HepG2 (cell line): ENCODE data around the gene GPR39. TPM values are rescaled to one million over a fixed set of nuclear protein-coding genes. Genes with fewer than 3 reads are reported as not detected.

Source experiments
- ATAC-seq: fragments of 200-7000 bp; cut with Tn5 transposase; 3 replicates; pipeline ENCODE4 v1.9.1; 2020; ENCODE audit warnings: mild to moderate bottlenecking, moderate library complexity
- BruUV-seq: library from RNA; stranded (reverse); fragments of 400-500 nt; replicated peaks from 2 replicates; lab custom pipeline; 2021; lab: Mats Ljungman, UMichigan
- CTCF ChIA-PET: fragments of 300-600 bp; formaldehyde crosslinking; extraction: SDS; loops from one replicate; lab custom pipeline; 2021; ENCODE audit warnings: low total read pairs, inconsistent platforms, low intra/inter-chr PET ratio; lab: Yijun Ruan, JAX
- POLR2A ChIA-PET: fragments of 350-600 bp; sonication (Branson Sonifier 250); formaldehyde crosslinking; loops from one replicate; lab custom pipeline; 2020; ENCODE audit warnings: antibody characterized with exemption, inconsistent platforms; lab: Yijun Ruan, JAX
- DNase-seq: peaks from one replicate; pipeline ENCODE4 v3.0.0-alpha.2; 2015; ENCODE audit warnings: low spot score
- FAIRE-seq: peaks from 3 replicates; lab custom pipeline; 2011; peaks lifted over from hg19 to GRCh38; lab: Jason Lieb, UNC
- H2AFZ ChIP-seq: one replicate; pipeline ENCODE4 v1.6.1; 2011; ENCODE audit warnings: low read length, inconsistent platforms
- H3K27ac ChIP-seq: fragments of 300-600 bp; 3 replicates; pipeline ENCODE4 v1.8.0; 2011; ENCODE audit warnings: mixed run types, mild to moderate bottlenecking, mixed read lengths, low read length, inconsistent platforms; ENCODE audit not compliant: insufficient read depth; ENCODE audit errors: extremely low read length
- H3K27me3 ChIP-seq, 2 experiments: fragments of 200-600 bp in 1 of 2; 2 replicates in 1 of 2; 3 replicates in 1 of 2; pipeline versions ENCODE4 v1.6.0 to v1.8.0; 2011; ENCODE audit warnings: low read length in 2 of 2, mild to moderate bottlenecking in 2 of 2, moderate library complexity in 2 of 2, inconsistent platforms in 1 of 2; ENCODE audit not compliant: insufficient read depth in 2 of 2, control insufficient read depth in 1 of 2
- H3K36me3 ChIP-seq, 2 experiments: fragments of 200-600 bp in 1 of 2; replicated peaks in 1 of 2; 2 replicates in 1 of 2; 3 replicates in 1 of 2; pipeline versions ENCODE4 v1.5.1 to v1.8.0; 2011; ENCODE audit warnings: low read length in 2 of 2, inconsistent platforms in 1 of 2; ENCODE audit not compliant: insufficient read depth in 2 of 2, control insufficient read depth in 1 of 2
- H3K4me1 ChIP-seq: 2 replicates; pipeline ENCODE4 v1.5.1; 2012; ENCODE audit warnings: low read length, inconsistent platforms; ENCODE audit not compliant: insufficient read depth
- H3K4me2 ChIP-seq: 2 replicates; pipeline ENCODE4 v1.6.0; 2011; ENCODE audit warnings: low read depth, low read length, inconsistent platforms
- H3K4me3 ChIP-seq, 3 experiments: fragments of 200-600 bp in 1 of 3; sonication (generic), shearing (Covaris generic) in 1 of 3; replicated peaks in 1 of 3; 2 replicates each; pipeline ENCODE4 v1.5.1; 2011 to 2016; ENCODE audit warnings: low read length in 3 of 3, inconsistent platforms in 2 of 3, low read depth in 2 of 3, mild to moderate bottlenecking in 2 of 3, control low read depth in 1 of 3, mixed read lengths in 1 of 3; ENCODE audit not compliant: insufficient read depth in 1 of 3
- H3K79me2 ChIP-seq: one replicate; pipeline ENCODE4 v1.6.1; 2011; ENCODE audit warnings: low read length, inconsistent platforms; ENCODE audit not compliant: insufficient read depth
- H3K9ac ChIP-seq: 2 replicates; pipeline ENCODE4 v1.6.0; 2011; ENCODE audit warnings: mild to moderate bottlenecking, low read depth, low read length, inconsistent platforms; ENCODE audit not compliant: insufficient read depth
- H3K9me3 ChIP-seq: 2 replicates; pipeline ENCODE4 v1.5.1; 2012; ENCODE audit warnings: mild to moderate bottlenecking, low read length
- H4K20me1 ChIP-seq: 2 replicates; pipeline ENCODE4 v1.6.0; 2011; ENCODE audit warnings: inconsistent platforms, mild to moderate bottlenecking, low read length, moderate library complexity; ENCODE audit not compliant: insufficient read depth
- CAMTA2 ChIP-seq: sonication (generic); formaldehyde crosslinking; IDR thresholded peaks from 2 replicates; pipeline ENCODE4 v1.4.0; 2020; ENCODE audit warnings: mild to moderate bottlenecking, missing genetic modification reagents, borderline replicate concordance
- KLF13 ChIP-seq: sonication (generic); formaldehyde crosslinking; IDR thresholded peaks from 2 replicates; pipeline ENCODE4 v1.4.0; 2020; ENCODE audit warnings: mild to moderate bottlenecking, missing genetic modification reagents
- MLLT10 ChIP-seq: sonication (generic); formaldehyde crosslinking; IDR thresholded peaks from 2 replicates; pipeline ENCODE4 v1.4.0; 2020; ENCODE audit warnings: missing genetic modification reagents
- REST ChIP-seq, 2 experiments: IDR thresholded peaks; 2 replicates each; pipeline ENCODE4 v1.6.1; 2011 to 2012; ENCODE audit warnings: low read length in 2 of 2, borderline replicate concordance in 1 of 2, low read depth in 1 of 2, mild to moderate bottlenecking in 1 of 2, moderate library complexity in 1 of 2
- RNF2 ChIP-seq: fragments of 450-650 bp; conservative IDR thresholded peaks from 2 replicates; pipeline ENCODE4 v1.6.1; 2016; ENCODE audit warnings: low read depth
- TP53 ChIP-seq: sonication (generic); formaldehyde crosslinking; conservative IDR thresholded peaks from 2 replicates; pipeline ENCODE4 v1.4.0; 2020; ENCODE audit warnings: missing genetic modification reagents
- ZNF354B ChIP-seq: sonication (generic); formaldehyde crosslinking; IDR thresholded peaks from 2 replicates; pipeline ENCODE4 v1.8.0; 2022; ENCODE audit warnings: mild to moderate bottlenecking, missing genetic modification reagents
- ZNF383 ChIP-seq: sonication (generic); formaldehyde crosslinking; IDR thresholded peaks from 2 replicates; pipeline ENCODE4 v1.4.0; 2020; ENCODE audit warnings: missing genetic modification reagents, mild to moderate bottlenecking, borderline replicate concordance
- ZNF615 ChIP-seq: sonication (generic); formaldehyde crosslinking; IDR thresholded peaks from 2 replicates; pipeline ENCODE4 v1.5.0; 2020; ENCODE audit warnings: mild to moderate bottlenecking, missing genetic modification reagents, borderline replicate concordance
- WGBS: methylation state at CpG from one replicate; pipeline ENCODE4 v1.1.6; 2017; ENCODE audit warnings: low lambda C conversion rate; 5-methylcytosine and 5-hydroxymethylcytosine counted together
- in situ Hi-C: cut with HindIII; loops from 2 replicates; pipeline ENCODE4 v1.10.0; 2017; ENCODE audit warnings: low pct_unique_long_range_greater_than_20kb; ENCODE audit not compliant: extremely low pct_ligation_motif_present
- intact Hi-C: fragments of 100-400 bp; cut with micrococcal nuclease; formaldehyde crosslinking; loops from one replicate; pipeline ENCODE4 v1.10.0; 2022; ENCODE audit not compliant: unreplicated experiment
- polyA plus RNA-seq, 8 experiments: library from polyadenylated mRNA; depleted of rRNA in 3 of 8; stranded (reverse) in 7 of 8; unstranded in 1 of 8; fragments of >200 nt; fragmentation: Illumina TruSeq in 4 of 8; extraction: Trizol in 4 of 8; gene quantifications; 2 replicates each; pipeline versions ENCODE4 v1.2.1 to v1.2.3, GENCODE V29; 2011 to 2016; ENCODE audit warnings: low read depth in 4 of 8, missing spikeins in 1 of 8, mixed read lengths in 1 of 8; ENCODE audit not compliant: insufficient read depth in 1 of 8
- total RNA-seq, 5 experiments: library from RNA; depleted of rRNA; stranded (reverse); fragments of >200 nt; fragmentation: Illumina TruSeq; extraction: Trizol; gene quantifications; 2 replicates each; pipeline ENCODE4 v1.2.3, GENCODE V29; 2016; ENCODE audit warnings: low read depth in 1 of 5
- TF ChIP-seq, protein P1 (sequence below): sonication (generic); formaldehyde crosslinking; IDR thresholded peaks from 2 replicates; pipeline ENCODE4 v1.9.0; 2021; ENCODE audit warnings: missing genetic modification reagents, mild to moderate bottlenecking, borderline replicate concordance
- TF ChIP-seq, protein P2 (sequence below): sonication (generic); formaldehyde crosslinking; IDR thresholded peaks from 2 replicates; pipeline ENCODE4 v1.4.0; 2020; ENCODE audit warnings: missing genetic modification reagents, borderline replicate concordance

Gene GPR39
- total and polyA plus RNA-seq, 2 of the 13 experiments (the other 11 are each of a cell fraction or from before 2014, with no cell fraction given): 0.16 to 0.62 TPM

DNA sequence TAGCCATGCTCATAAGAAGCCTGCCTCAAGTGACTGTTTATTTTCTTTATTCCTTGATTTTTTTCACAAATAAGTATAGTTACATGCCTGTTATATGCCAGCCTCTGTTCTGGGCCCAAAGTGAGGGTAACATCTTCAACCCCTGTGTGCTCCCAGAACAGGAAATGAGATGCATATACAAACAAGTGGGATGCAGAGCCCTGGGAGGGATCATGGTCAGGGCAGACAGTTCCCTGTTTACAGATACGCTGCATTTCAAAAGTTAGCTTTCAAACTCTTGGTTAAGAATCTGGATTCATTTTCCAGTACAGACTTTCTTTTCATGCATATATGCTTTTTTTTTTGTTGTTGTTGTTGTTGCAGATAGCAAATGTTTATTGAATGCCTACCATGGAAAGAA, 24.4 kb downstream of the GPR39 start:
- H3K4me1 ChIP-seq: peaks cover 33% of the 10 kb centered on the region
- H3K9ac ChIP-seq: no peak overlapping the region
- no peaks in the 10 kb centered on the region for H3K27me3 ChIP-seq
- in situ Hi-C loops: no loop called here
- no peak for FAIRE-seq
- no peak for TF ChIP-seq KLF13 (CRISPR knock-in tag)
- 68% methylated on average over 1 of the region's 1 CpG for WGBS
- CTCF ChIA-PET: no interaction called here
- BruUV-seq: no TSS peak
- no peak overlapping the region for H3K27ac ChIP-seq
- H3K36me3 ChIP-seq: no peaks in the 10 kb centered on the region
- no peak overlapping the region for H3K4me2 ChIP-seq
- H3K4me3 ChIP-seq: no peak overlapping the region
- no peaks in the 10 kb centered on the region for H4K20me1 ChIP-seq
- H3K9me3 ChIP-seq: no peaks in the 10 kb centered on the region
- no peak for ATAC-seq
- POLR2A ChIA-PET: no interaction called here
- H2AFZ ChIP-seq: no peak overlapping the region
- no peaks in the 10 kb centered on the region for H3K79me2 ChIP-seq
- no peak for DNase-seq
- intact Hi-C loops: loop anchor here (2.0 kb wide), 1 partner anchor 24 kb away; the partner anchor contains the start of gene GPR39

- ChIA-PET CTCF (no interaction called here), POLR2A (no interaction called here)
- H3K4me2 ChIP-seq: no peak overlapping the region
- BruUV-seq: no TSS peak
- no peak overlapping the region for H3K4me3 ChIP-seq
- no peak overlapping the region for H3K27ac ChIP-seq
- H3K9ac ChIP-seq: no peak overlapping the region
- no peak for DNase-seq
- no peaks in the 10 kb centered on the region for H3K27me3 ChIP-seq
- FAIRE-seq: no peak
- intact Hi-C loops (no loop called here), in situ Hi-C loops (no loop called here)
- 44% methylated on average over 7 of the region's 7 CpGs for WGBS
- H3K4me1 ChIP-seq: peaks cover 30% of the 10 kb centered on the region
- no peaks in the 10 kb centered on the region for H3K36me3 ChIP-seq
- no peaks in the 10 kb centered on the region for H3K79me2 ChIP-seq
- no peak for TF ChIP-seq TP53 (CRISPR knock-in tag)
- TF ChIP-seq, protein P1, sequence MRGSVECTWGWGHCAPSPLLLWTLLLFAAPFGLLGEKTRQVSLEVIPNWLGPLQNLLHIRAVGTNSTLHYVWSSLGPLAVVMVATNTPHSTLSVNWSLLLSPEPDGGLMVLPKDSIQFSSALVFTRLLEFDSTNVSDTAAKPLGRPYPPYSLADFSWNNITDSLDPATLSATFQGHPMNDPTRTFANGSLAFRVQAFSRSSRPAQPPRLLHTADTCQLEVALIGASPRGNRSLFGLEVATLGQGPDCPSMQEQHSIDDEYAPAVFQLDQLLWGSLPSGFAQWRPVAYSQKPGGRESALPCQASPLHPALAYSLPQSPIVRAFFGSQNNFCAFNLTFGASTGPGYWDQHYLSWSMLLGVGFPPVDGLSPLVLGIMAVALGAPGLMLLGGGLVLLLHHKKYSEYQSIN (CRISPR knock-in tag): no peak
- TF ChIP-seq, protein P2, sequence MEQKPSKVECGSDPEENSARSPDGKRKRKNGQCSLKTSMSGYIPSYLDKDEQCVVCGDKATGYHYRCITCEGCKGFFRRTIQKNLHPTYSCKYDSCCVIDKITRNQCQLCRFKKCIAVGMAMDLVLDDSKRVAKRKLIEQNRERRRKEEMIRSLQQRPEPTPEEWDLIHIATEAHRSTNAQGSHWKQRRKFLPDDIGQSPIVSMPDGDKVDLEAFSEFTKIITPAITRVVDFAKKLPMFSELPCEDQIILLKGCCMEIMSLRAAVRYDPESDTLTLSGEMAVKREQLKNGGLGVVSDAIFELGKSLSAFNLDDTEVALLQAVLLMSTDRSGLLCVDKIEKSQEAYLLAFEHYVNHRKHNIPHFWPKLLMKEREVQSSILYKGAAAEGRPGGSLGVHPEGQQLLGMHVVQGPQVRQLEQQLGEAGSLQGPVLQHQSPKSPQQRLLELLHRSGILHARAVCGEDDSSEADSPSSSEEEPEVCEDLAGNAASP: no peak
- no peak for TF ChIP-seq REST (IDR thresholded peaks at IDR 0.05; ENCODE audit: borderline replicate concordance in 1 of 2, low read depth in 1 of 2, low read length in 2 of 2)
- TF ChIP-seq ZNF354B (CRISPR knock-in tag): no peak
- no peak for TF ChIP-seq ZNF383 (CRISPR knock-in tag)
- no peak for TF ChIP-seq MLLT10
- TF ChIP-seq RNF2: no peak
- TF ChIP-seq ZNF615: no peak
- no peak for TF ChIP-seq CAMTA2 (CRISPR knock-in tag)
- H4K20me1 ChIP-seq: no peaks in the 10 kb centered on the region
- H3K9me3 ChIP-seq: no peaks in the 10 kb centered on the region
- no peak overlapping the region for H2AFZ ChIP-seq
- no peak for ATAC-seq
These were observed 25.7 kb downstream of the GPR39 start for GRCh38 chr2:132442278-132442677.
